K562 (cell line): Measurements from ENCODE around the gene ENTPD6. TPM values are rescaled to one million over a fixed set of nuclear protein-coding genes. Genes with fewer than 3 reads are reported as not detected.
A peak's percentile ranks its signal among the peaks of the same experiment; 100 is the strongest.

ENCODE experiments used
- ATF1 ChIP-seq, 2 experiments: fragments of 450-650 bp in 1 of 2; IDR thresholded peaks; 2 replicates each; pipeline ENCODE4 v1.6.1; 2016; ENCODE audit warnings: missing compliant biosample characterization in 1 of 2, missing genetic modification characterization in 1 of 2
- BRF2 ChIP-seq: IDR thresholded peaks from 3 replicates; pipeline ENCODE4 v1.6.1; 2011; ENCODE audit warnings: borderline replicate concordance, mild to moderate bottlenecking; ENCODE audit not compliant: insufficient read length, insufficient read depth
- CCNT2 ChIP-seq: IDR thresholded peaks from 2 replicates; pipeline ENCODE4 v1.6.1; 2011; ENCODE audit warnings: borderline replicate concordance, low read depth, mild to moderate bottlenecking, moderate library complexity, mixed read lengths, low read length; ENCODE audit not compliant: insufficient read length; ENCODE audit errors: extremely low read depth
- CTBP1 ChIP-seq: fragments of 450-650 bp; IDR thresholded peaks from 2 replicates; pipeline ENCODE4 v1.6.1; 2016; ENCODE audit warnings: borderline replicate concordance
- CTCF ChIP-seq, 3 experiments: IDR thresholded peaks in 2 of 3; conservative IDR thresholded peaks in 1 of 3; 2 replicates each; pipeline ENCODE4 v1.5.1; 2011 to 2012; ENCODE audit warnings: low read length in 3 of 3, mild to moderate bottlenecking in 3 of 3, control low read depth in 2 of 3, improper control_type of control experiment in 1 of 3, inconsistent platforms in 1 of 3, low read depth in 1 of 3, mixed read lengths in 1 of 3, moderate library complexity in 1 of 3; ENCODE audit not compliant: insufficient read depth in 2 of 3
- HDAC1 ChIP-seq, 2 experiments: fragments of 450-650 bp; IDR thresholded peaks; 2 replicates each; pipeline ENCODE4 v1.6.1; 2016 to 2017; ENCODE audit warnings: inconsistent platforms in 1 of 2, mild to moderate bottlenecking in 1 of 2, moderate library complexity in 1 of 2
- KDM4B ChIP-seq, 2 experiments: fragments of 450-650 bp in 1 of 2; sonication (generic) in 1 of 2; IDR thresholded peaks; 2 replicates each; pipeline ENCODE4 v1.6.1; 2016 to 2017; ENCODE audit warnings: borderline replicate concordance in 2 of 2, antibody characterized with exemption in 1 of 2, low read depth in 1 of 2, mild to moderate bottlenecking in 1 of 2
- KDM5B ChIP-seq: fragments of 200-600 bp; sonication (generic); IDR thresholded peaks from 2 replicates; pipeline ENCODE4 v1.6.1; 2012; ENCODE audit warnings: low read depth, mild to moderate bottlenecking, moderate library complexity, low read length, control low read depth, inconsistent platforms; ENCODE audit not compliant: insufficient replicate concordance
- NFXL1 ChIP-seq: fragments of 450-650 bp; formaldehyde crosslinking; IDR thresholded peaks from 2 replicates; pipeline ENCODE4 v1.4.0; 2021; ENCODE audit warnings: mild to moderate bottlenecking
- PKNOX1 ChIP-seq: fragments of 450-650 bp; IDR thresholded peaks from 2 replicates; pipeline ENCODE4 v1.6.1; 2016
- PTTG1 ChIP-seq: fragments of 450-650 bp; IDR thresholded peaks from 2 replicates; pipeline ENCODE4 v1.6.1; 2016; ENCODE audit warnings: low read depth, mild to moderate bottlenecking, missing genetic modification characterization, missing compliant biosample characterization
- SMAD2 ChIP-seq: fragments of 150-350 bp; IDR thresholded peaks from 2 replicates; pipeline ENCODE4 v1.6.1; 2014; ENCODE audit warnings: low read depth, mild to moderate bottlenecking, low read length
- SPI1 ChIP-seq: IDR thresholded peaks from 2 replicates; pipeline ENCODE4 v1.6.1; 2011; ENCODE audit warnings: low read depth, low read length, control low read depth, borderline replicate concordance
- TEAD4 ChIP-seq, 2 experiments: sonication (generic) in 1 of 2; formaldehyde crosslinking in 1 of 2; IDR thresholded peaks; 2 replicates each; pipeline versions ENCODE4 v1.6.1 to v1.8.0; 2012 to 2022; ENCODE audit warnings: borderline replicate concordance in 1 of 2, inconsistent platforms in 1 of 2, low read length in 1 of 2, mild to moderate bottlenecking in 1 of 2, missing genetic modification reagents in 1 of 2
- U2AF2 ChIP-seq: fragments of 200-400 bp; formaldehyde crosslinking; optimal IDR thresholded peaks from 2 replicates; pipeline ENCODE3; 2017; ENCODE audit warnings: low read depth, mild to moderate bottlenecking, low read length
- USF2 ChIP-seq: sonication (generic); formaldehyde crosslinking; IDR thresholded peaks from 2 replicates; pipeline ENCODE4 v1.5.0; 2020; ENCODE audit warnings: missing genetic modification reagents
- ZBTB1 ChIP-seq: sonication (generic); formaldehyde crosslinking; IDR thresholded peaks from 2 replicates; pipeline ENCODE4 v1.8.1; 2023; ENCODE audit warnings: missing genetic modification reagents, low read depth, mild to moderate bottlenecking, borderline replicate concordance
- ZNF398 ChIP-seq: fragments of 250-450 bp; sonication (Bioruptor Pico); IDR thresholded peaks from 2 replicates; pipeline ENCODE4 v1.8.0; 2021; ENCODE audit warnings: moderate library complexity, mild to moderate bottlenecking, inconsistent platforms
- ZNF551 ChIP-seq: fragments of 250-450 bp; sonication (Bioruptor Pico); IDR thresholded peaks from 2 replicates; pipeline ENCODE4 v1.5.0; 2021; ENCODE audit warnings: mild to moderate bottlenecking, moderate library complexity
- polyA plus RNA-seq, 8 experiments: library from polyadenylated mRNA; depleted of rRNA in 4 of 8; stranded (reverse) in 5 of 8; unstranded in 3 of 8; fragments of >200 nt; fragmentation: Nextera tagmentation in 2 of 8; fragmentation: Illumina TruSeq in 1 of 8; extraction: Ambion mirVana in 2 of 8; extraction: Trizol in 1 of 8; gene quantifications; 2 replicates each; pipeline versions ENCODE4 v1.2.1 to v1.2.3, GENCODE V29; 2011 to 2014; ENCODE audit warnings: inconsistent platforms in 1 of 8, missing spikeins in 1 of 8
- total RNA-seq, 7 experiments: library from RNA; depleted of rRNA in 6 of 7; stranded (reverse); fragments of >200 nt in 6 of 7; fragmentation: Illumina TruSeq in 2 of 7; extraction: Trizol in 2 of 7; gene quantifications; 2 replicates each; pipeline versions ENCODE4 v1.2.1 to v1.2.3, GENCODE V29; 2011 to 2021; ENCODE audit warnings: low replicate concordance in 1 of 7

ENTPD6 gene
- total and polyA plus RNA-seq, 9 of the 15 experiments (the other 6 are each of a cell fraction or from before 2014, with no cell fraction given): 0.82 to 36.8 (median 22.4) TPM

- TF ChIP-seq ZNF398 (CRISPR knock-in tag): no peak
- 0 out of 4 replicates have a peak, but pooled peaks of 1 of the 2 experiments have one; percentile 37 for TF ChIP-seq HDAC1 (IDR thresholded peaks at IDR 0.05)
- no peak for TF ChIP-seq U2AF2
- no peak for TF ChIP-seq KDM4B (IDR thresholded peaks at IDR 0.05; ENCODE audit: borderline replicate concordance in 2 of 2, low read depth in 1 of 2)
- no peak for TF ChIP-seq ZNF551
- no peak for TF ChIP-seq KDM5B
- TF ChIP-seq CTCF (IDR thresholded peaks at IDR 0.05 in 2 of 3, conservative IDR thresholded peaks at IDR 0.05 in 1 of 3; ENCODE audit: insufficient read depth in 2 of 3, low read depth in 1 of 3, low read length in 3 of 3): no peak
- no peak for TF ChIP-seq NFXL1 (CRISPR knock-in tag)
- peak; percentile 86 for TF ChIP-seq CTBP1
- peak; percentile 17 for TF ChIP-seq CCNT2
- TF ChIP-seq SMAD2: no peak
- no peak for TF ChIP-seq ATF1 (CRISPR knock-in tag; IDR thresholded peaks at IDR 0.05)
- TF ChIP-seq ATF1 (tag; IDR thresholded peaks at IDR 0.05): peak; percentile 60; the same call in 1 of the 2 replicates
- no peak for TF ChIP-seq USF2 (CRISPR knock-in tag)
- TF ChIP-seq BRF2: no peak
- TF ChIP-seq PKNOX1: peak; percentile 57
- TF ChIP-seq TEAD4 (IDR thresholded peaks at IDR 0.05; ENCODE audit: low read length): peak; percentile 46; the same call in 1 of the 2 replicates
- no peak for TF ChIP-seq TEAD4 (CRISPR knock-in tag; IDR thresholded peaks at IDR 0.05; ENCODE audit: borderline replicate concordance)
- no peak for TF ChIP-seq SPI1
- no peak for TF ChIP-seq ZBTB1 (CRISPR knock-in tag)
- TF ChIP-seq PTTG1 (tag): no peak
Measured at GRCh38 chr20:25237610-25238318, 42.3 kb downstream of the ENTPD6 start (continued).
